Mesenchymal stem cell (in vitro differentiated cells and primary cell): ENCODE measurements around the gene AUTS2.

Source experiments
- DNase-seq: peaks from one replicate; pipeline ENCODE4 v3.0.0-alpha.2; 2013
- H2AFZ ChIP-seq: one replicate; pipeline ENCODE4 v1.6.1; 2013; ENCODE audit warnings: low read depth, mild to moderate bottlenecking, control low read depth, inconsistent platforms, low read length, moderate library complexity
- H2AK5ac ChIP-seq: 2 replicates; pipeline ENCODE4 v1.6.1; 2013; ENCODE audit warnings: low read length, moderate library complexity, mild to moderate bottlenecking, inconsistent platforms; ENCODE audit not compliant: severe bottlenecking
- H2BK120ac ChIP-seq: one replicate; pipeline ENCODE4 v1.6.1; 2013; ENCODE audit warnings: low read depth, mild to moderate bottlenecking, inconsistent platforms, low read length, moderate library complexity
- H2BK12ac ChIP-seq, 2 experiments: one replicate each; pipeline ENCODE4 v1.6.1; 2013; ENCODE audit warnings: inconsistent platforms in 2 of 2, low read length in 2 of 2, mild to moderate bottlenecking in 2 of 2, moderate library complexity in 2 of 2, control low read depth in 1 of 2
- H2BK15ac ChIP-seq: one replicate; pipeline ENCODE4 v1.6.1; 2013; ENCODE audit warnings: mild to moderate bottlenecking, low read depth, inconsistent platforms; ENCODE audit not compliant: poor library complexity, severe bottlenecking
- H2BK5ac ChIP-seq: 2 replicates; pipeline ENCODE4 v1.6.1; 2013; ENCODE audit warnings: low read depth, mild to moderate bottlenecking, low read length, control low read depth, inconsistent platforms; ENCODE audit not compliant: poor library complexity, severe bottlenecking
- H3K14ac ChIP-seq, 2 experiments: one replicate each; pipeline ENCODE4 v1.6.1; 2013; ENCODE audit warnings: inconsistent platforms in 2 of 2, low read length in 2 of 2, control low read depth in 1 of 2, mild to moderate bottlenecking in 1 of 2, moderate library complexity in 1 of 2
- H3K18ac ChIP-seq, 2 experiments: one replicate each; pipeline ENCODE4 v1.6.1; 2013; ENCODE audit warnings: inconsistent platforms in 2 of 2, low read length in 2 of 2, control low read depth in 1 of 2, low read depth in 1 of 2, mild to moderate bottlenecking in 1 of 2
- H3K23ac ChIP-seq, 2 experiments: one replicate each; pipeline ENCODE4 v1.6.1; 2013; ENCODE audit warnings: inconsistent platforms in 2 of 2, low read length in 2 of 2, mild to moderate bottlenecking in 2 of 2, moderate library complexity in 2 of 2, control low read depth in 1 of 2
- H3K27ac ChIP-seq: 2 replicates; pipeline ENCODE4 v1.5.1; 2013; ENCODE audit warnings: mild to moderate bottlenecking, moderate library complexity, low read length, control low read depth, inconsistent platforms; ENCODE audit not compliant: poor library complexity, severe bottlenecking
- H3K27me3 ChIP-seq, 2 experiments: 2 replicates each; pipeline versions ENCODE4 v1.6.1 to v1.7.0; 2013; ENCODE audit warnings: low read length in 2 of 2, mild to moderate bottlenecking in 2 of 2, moderate library complexity in 2 of 2, control low read depth in 1 of 2, inconsistent platforms in 1 of 2; ENCODE audit not compliant: control insufficient read depth in 1 of 2, insufficient read depth in 1 of 2
- H3K36me3 ChIP-seq, 2 experiments: 2 replicates each; pipeline versions ENCODE4 v1.6.1 to v1.7.0; 2013; ENCODE audit warnings: low read length in 2 of 2, control low read depth in 1 of 2, inconsistent platforms in 1 of 2, low read depth in 1 of 2, mild to moderate bottlenecking in 1 of 2; ENCODE audit not compliant: insufficient read depth in 2 of 2, control insufficient read depth in 1 of 2
- H3K4ac ChIP-seq, 2 experiments: one replicate each; pipeline ENCODE4 v1.6.1; 2013; ENCODE audit warnings: inconsistent platforms in 2 of 2, low read length in 2 of 2, mild to moderate bottlenecking in 2 of 2, moderate library complexity in 2 of 2, control low read depth in 1 of 2, low read depth in 1 of 2
- H3K4me1 ChIP-seq: 2 replicates; pipeline ENCODE4 v1.6.1; 2013; ENCODE audit warnings: low read depth, low read length, control low read depth; ENCODE audit not compliant: control insufficient read depth, insufficient read depth
- H3K4me2 ChIP-seq: 2 replicates; pipeline ENCODE4 v1.6.1; 2013; ENCODE audit warnings: low read length, mild to moderate bottlenecking, inconsistent platforms; ENCODE audit not compliant: poor library complexity, severe bottlenecking
- H3K4me3 ChIP-seq, 2 experiments: 2 replicates each; pipeline versions ENCODE4 v1.5.1 to v1.7.0; 2013; ENCODE audit warnings: low read length in 2 of 2, mild to moderate bottlenecking in 2 of 2, control low read depth in 1 of 2, low read depth in 1 of 2; ENCODE audit not compliant: insufficient read depth in 1 of 2
- H3K79me1 ChIP-seq: replicated peaks from 2 replicates; pipeline ENCODE4 v1.6.1; 2013; ENCODE audit warnings: mild to moderate bottlenecking, control low read depth, low read length, inconsistent platforms; ENCODE audit not compliant: poor library complexity, severe bottlenecking
- H3K9ac ChIP-seq: 2 replicates; pipeline ENCODE4 v1.7.0; 2013; ENCODE audit warnings: mild to moderate bottlenecking, low read length, moderate library complexity
- H3K9me3 ChIP-seq: 2 replicates; pipeline ENCODE4 v1.7.0; 2013; ENCODE audit warnings: mild to moderate bottlenecking, low read length; ENCODE audit not compliant: control insufficient read depth
- H4K8ac ChIP-seq: one replicate; pipeline ENCODE4 v1.6.1; 2013; ENCODE audit warnings: inconsistent platforms, mild to moderate bottlenecking, low read length, moderate library complexity
- H4K91ac ChIP-seq: one replicate; pipeline ENCODE4 v1.6.1; 2013; ENCODE audit warnings: mild to moderate bottlenecking, low read length, inconsistent platforms
- WGBS: methylation state at CpG from one replicate; pipeline ENCODE4 v1.1.7; 2013; ENCODE audit warnings: mixed read lengths; 5-methylcytosine and 5-hydroxymethylcytosine counted together

AUTS2 gene

GRCh38 chr7:69772718-69773436, 174.6 kb downstream of the AUTS2 start:
- WGBS = 89% methylated on average over 9 of the region's 9 CpGs
- no peak overlapping the region for H3K14ac ChIP-seq
- no peak overlapping the region for H2AK5ac ChIP-seq
- no peak overlapping the region for H3K23ac ChIP-seq
- no peak overlapping the region for H2AFZ ChIP-seq
- H3K9me3 ChIP-seq = no peaks in the 10 kb centered on the region
- H2BK15ac ChIP-seq = no peak overlapping the region
- H3K27me3 ChIP-seq = no peaks in the 10 kb centered on the region
- H3K18ac ChIP-seq = no peak overlapping the region
- H3K4ac ChIP-seq = no peak overlapping the region
- no peak overlapping the region for H3K4me3 ChIP-seq
- H3K79me1 ChIP-seq = peaks cover 17% of the 10 kb centered on the region
- H3K9ac ChIP-seq = no peak overlapping the region
- no peak overlapping the region for H2BK12ac ChIP-seq
- no peak overlapping the region for H4K91ac ChIP-seq
- peaks cover 3% of the 10 kb centered on the region for H3K4me1 ChIP-seq
- H3K27ac ChIP-seq = no peak overlapping the region
- no peak overlapping the region for H3K4me2 ChIP-seq
- no peak overlapping the region for H4K8ac ChIP-seq
- no peak for DNase-seq
- no peak overlapping the region for H2BK120ac ChIP-seq
- no peaks in the 10 kb centered on the region for H3K36me3 ChIP-seq
- H2BK5ac ChIP-seq = no peak overlapping the region

DNA sequence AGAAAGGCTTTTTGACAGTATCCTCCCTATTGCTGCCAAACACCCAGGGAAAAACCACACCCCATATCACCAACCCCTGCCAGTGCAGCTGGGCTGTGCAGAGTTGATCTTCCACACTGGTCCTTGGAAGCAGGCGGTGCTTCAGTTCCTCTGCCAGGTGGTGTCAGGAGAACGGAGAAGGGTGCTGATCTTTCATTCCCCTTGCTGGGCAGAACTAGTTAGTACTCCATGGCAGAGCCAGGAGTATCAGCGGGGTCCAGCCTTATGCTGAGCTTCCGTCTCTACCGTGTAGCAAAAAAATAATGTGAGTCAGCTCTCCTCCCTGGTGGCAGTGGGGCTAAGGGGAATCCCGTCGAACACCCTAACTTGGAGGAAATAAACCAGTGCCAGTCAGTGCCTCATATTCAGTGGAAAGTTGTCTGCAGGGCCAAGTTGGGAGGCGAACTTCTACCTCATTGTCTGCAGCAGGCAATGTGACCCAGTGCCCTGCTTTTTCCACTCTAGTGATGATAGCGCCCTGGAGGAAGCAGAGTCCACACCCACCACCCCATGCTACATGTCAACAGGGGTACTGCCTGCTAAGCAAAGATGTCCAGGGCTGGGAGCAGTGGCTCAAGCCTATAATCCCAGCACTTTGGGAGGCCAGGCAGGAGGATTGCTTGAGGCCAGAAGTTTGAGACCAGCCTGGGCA, 175.4 kb downstream of the AUTS2 start:
- 85% methylated on average over 9 of the region's 9 CpGs for WGBS
- Histone ChIP-seq H3K9ac (no peak overlapping the region), H3K9me3 (no peaks in the 10 kb centered on the region), H3K4ac (no peak overlapping the region), H3K4me2 (no peak overlapping the region), H4K91ac (no peak overlapping the region), H3K79me1 (peaks cover 19% of the 10 kb centered on the region), H3K36me3 (no peaks in the 10 kb centered on the region), H2BK12ac (no peak overlapping the region), H2BK120ac (no peak overlapping the region), H2BK5ac (no peak overlapping the region), H2BK15ac (no peak overlapping the region), H3K27me3 (no peaks in the 10 kb centered on the region), H3K4me3 (no peak overlapping the region), H2AFZ (no peak overlapping the region), H2AK5ac (no peak overlapping the region), H3K27ac (no peak overlapping the region), H3K18ac (no peak overlapping the region), H4K8ac (no peak overlapping the region), H3K14ac (no peak overlapping the region), H3K4me1 (peaks cover 3% of the 10 kb centered on the region), H3K23ac (no peak overlapping the region)
- DNase-seq = no peak

DNA sequence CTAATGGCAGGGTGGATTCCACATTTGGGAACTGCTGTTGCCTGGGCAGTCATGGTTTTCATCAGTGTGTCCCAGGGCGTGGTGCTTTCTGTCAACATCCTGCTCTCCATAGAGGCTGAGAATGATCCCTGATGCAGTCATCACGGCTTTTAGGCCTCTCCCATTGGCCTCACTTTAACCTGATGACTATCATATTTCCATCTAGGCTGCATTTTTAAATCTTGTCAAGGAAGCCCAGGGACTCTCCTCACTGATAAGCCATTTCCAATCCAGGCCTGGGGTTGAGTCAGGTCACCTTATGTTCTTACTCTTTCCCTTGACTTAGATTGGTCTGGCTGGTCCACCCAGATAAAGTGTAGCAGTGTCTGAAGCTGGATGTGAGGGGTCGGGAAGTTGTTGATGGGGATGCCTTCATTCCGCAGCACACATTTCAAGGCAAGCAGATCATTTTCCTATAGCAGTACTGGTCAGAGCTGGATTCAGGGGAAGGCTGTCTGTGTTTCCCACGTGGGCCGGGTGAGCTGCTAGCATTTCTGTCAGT, 177.0 kb downstream of the AUTS2 start:
- Histone ChIP-seq H3K4ac (no peak overlapping the region), H4K91ac (no peak overlapping the region), H2AFZ (no peak overlapping the region), H2AK5ac (no peak overlapping the region), H2BK12ac (no peak overlapping the region), H4K8ac (no peak overlapping the region), H2BK5ac (no peak overlapping the region), H3K4me1 (peaks cover 3% of the 10 kb centered on the region), H3K36me3 (no peaks in the 10 kb centered on the region), H3K23ac (no peak overlapping the region), H3K79me1 (peaks cover 21% of the 10 kb centered on the region), H3K9me3 (no peaks in the 10 kb centered on the region), H2BK120ac (no peak overlapping the region), H3K4me3 (no peak overlapping the region), H3K4me2 (no peak overlapping the region), H3K27me3 (no peaks in the 10 kb centered on the region), H3K18ac (no peak overlapping the region), H3K27ac (no peak overlapping the region), H2BK15ac (no peak overlapping the region), H3K14ac (no peak overlapping the region), H3K9ac (peak overlapping the region; percentile 57)
- no peak for DNase-seq
- 69% methylated on average over 6 of the region's 6 CpGs for WGBS

DNA sequence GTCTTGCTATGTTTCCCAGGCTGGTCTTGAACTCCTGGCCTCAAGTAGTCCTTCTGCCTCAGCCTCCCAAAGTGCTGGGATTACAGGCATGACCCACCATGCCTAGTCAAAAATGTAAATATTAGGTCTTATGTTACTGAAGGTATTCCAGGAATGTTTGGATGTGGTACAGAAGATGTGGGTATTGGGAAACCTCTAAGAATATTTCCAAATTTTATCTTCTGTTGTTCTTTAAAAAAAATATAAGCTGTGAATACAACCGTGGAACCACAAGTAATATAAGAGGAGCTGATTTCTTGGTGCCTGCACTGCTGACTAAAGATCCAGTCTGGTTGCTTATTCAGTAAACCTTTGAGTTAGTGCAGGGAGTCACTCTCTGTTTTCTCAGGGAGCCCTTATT, 178.3 kb downstream of the AUTS2 start:
- H3K36me3 ChIP-seq = no peaks in the 10 kb centered on the region
- no peak overlapping the region for H3K27ac ChIP-seq
- no peak overlapping the region for H2BK120ac ChIP-seq
- H2AK5ac ChIP-seq = no peak overlapping the region
- no peaks in the 10 kb centered on the region for H3K9me3 ChIP-seq
- H4K8ac ChIP-seq = no peak overlapping the region
- H3K23ac ChIP-seq = no peak overlapping the region
- H2BK5ac ChIP-seq = no peak overlapping the region
- no peak overlapping the region for H3K4ac ChIP-seq
- H3K4me3 ChIP-seq = no peak overlapping the region
- no peak overlapping the region for H2BK15ac ChIP-seq
- no peak for DNase-seq
- no peak overlapping the region for H4K91ac ChIP-seq
- H3K79me1 ChIP-seq = peaks cover 22% of the 10 kb centered on the region
- H2BK12ac ChIP-seq = no peak overlapping the region
- H3K14ac ChIP-seq = no peak overlapping the region
- no peak overlapping the region for H2AFZ ChIP-seq
- peaks cover 5% of the 10 kb centered on the region for H3K4me1 ChIP-seq
- no peak overlapping the region for H3K4me2 ChIP-seq
- H3K27me3 ChIP-seq = no peaks in the 10 kb centered on the region
- no peak overlapping the region for H3K9ac ChIP-seq
- no peak overlapping the region for H3K18ac ChIP-seq
- WGBS = 80% methylated on average over 1 of the region's 1 CpG
